22Rv1 (cell line): ENCODE results near the gene PTPN3.

Source experiments
- H3K27ac ChIP-seq: fragments of 450-650 bp; 2 replicates; pipeline ENCODE4 v1.5.1; 2017
- ZFX ChIP-seq: fragments of 450-650 bp; IDR thresholded peaks from 2 replicates; pipeline ENCODE4 v1.6.1; 2017; ENCODE audit warnings: antibody characterized with exemption, borderline replicate concordance
- TF ChIP-seq, protein P1 (sequence below): fragments of 450-650 bp; IDR thresholded peaks from 2 replicates; pipeline ENCODE4 v1.5.1; 2017; ENCODE audit warnings: mild to moderate bottlenecking

PTPN3 gene

DNA sequence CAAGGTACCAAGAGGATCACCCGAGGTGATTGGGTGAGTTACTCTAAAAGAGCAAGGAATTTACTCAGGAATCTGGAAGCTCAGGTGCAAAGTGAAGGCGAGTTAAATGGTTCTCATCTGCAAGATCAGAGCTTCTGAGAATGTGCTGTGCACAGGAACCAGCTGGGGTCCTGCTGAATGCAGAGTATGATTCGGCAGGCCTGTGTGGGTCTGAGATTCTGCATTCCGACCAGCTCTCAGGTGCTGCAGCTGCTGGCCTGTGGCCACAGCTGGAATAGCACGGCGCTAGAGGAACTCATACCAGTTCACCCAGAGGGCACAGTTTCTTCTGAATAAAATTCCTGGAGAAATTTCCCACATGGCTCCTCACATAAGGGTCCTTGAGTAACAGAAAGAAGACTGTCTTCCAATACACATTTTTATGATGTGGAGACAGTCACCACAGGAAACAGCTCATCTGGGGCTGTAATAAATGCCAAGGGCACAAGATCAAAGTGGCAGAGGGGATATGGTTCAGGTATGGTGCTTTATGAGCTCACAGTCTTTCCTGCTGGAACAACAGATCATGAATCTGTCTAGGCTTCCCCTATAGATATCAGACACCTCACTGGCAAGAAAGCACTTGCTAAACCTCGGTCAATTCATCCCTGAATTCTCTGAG, 83.9 kb downstream of the PTPN3 start:
- no peak overlapping the region for H3K27ac ChIP-seq
- no peak for TF ChIP-seq ZFX
- TF ChIP-seq, protein P1, sequence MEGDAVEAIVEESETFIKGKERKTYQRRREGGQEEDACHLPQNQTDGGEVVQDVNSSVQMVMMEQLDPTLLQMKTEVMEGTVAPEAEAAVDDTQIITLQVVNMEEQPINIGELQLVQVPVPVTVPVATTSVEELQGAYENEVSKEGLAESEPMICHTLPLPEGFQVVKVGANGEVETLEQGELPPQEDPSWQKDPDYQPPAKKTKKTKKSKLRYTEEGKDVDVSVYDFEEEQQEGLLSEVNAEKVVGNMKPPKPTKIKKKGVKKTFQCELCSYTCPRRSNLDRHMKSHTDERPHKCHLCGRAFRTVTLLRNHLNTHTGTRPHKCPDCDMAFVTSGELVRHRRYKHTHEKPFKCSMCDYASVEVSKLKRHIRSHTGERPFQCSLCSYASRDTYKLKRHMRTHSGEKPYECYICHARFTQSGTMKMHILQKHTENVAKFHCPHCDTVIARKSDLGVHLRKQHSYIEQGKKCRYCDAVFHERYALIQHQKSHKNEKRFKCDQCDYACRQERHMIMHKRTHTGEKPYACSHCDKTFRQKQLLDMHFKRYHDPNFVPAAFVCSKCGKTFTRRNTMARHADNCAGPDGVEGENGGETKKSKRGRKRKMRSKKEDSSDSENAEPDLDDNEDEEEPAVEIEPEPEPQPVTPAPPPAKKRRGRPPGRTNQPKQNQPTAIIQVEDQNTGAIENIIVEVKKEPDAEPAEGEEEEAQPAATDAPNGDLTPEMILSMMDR = no peak

DNA sequence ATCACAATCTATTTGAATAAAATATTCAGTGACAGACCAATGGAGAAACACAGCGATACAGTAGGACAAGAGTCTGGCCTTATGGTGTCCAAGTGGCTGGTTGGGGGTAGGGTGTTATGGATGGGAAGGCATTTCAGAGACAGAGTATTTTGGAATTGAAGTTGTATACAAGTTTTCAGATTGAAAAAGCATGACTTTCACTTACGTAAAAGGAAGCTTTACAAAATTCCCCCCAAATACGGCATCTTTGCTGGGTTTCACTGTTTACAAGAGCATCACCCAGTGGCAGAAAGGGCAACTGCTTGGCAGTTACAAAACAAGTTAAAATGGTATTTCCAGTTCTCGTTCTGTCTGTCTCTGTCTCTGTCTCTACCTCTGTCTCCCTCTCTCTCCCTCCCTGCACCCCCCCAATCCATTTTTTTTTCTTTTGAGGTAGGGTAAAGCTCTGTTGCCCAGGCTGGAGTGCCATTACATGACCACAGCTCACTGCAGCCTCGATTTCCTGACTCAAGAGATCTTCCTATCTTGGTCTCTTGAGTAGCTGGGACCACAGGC, 86.2 kb downstream of the PTPN3 start:
- H3K27ac ChIP-seq = no peak overlapping the region
- TF ChIP-seq ZFX = no peak
- TF ChIP-seq, protein P1 = peak; percentile 65

GRCh38 chr9:109411069-109411761, 86.9 kb downstream of the PTPN3 start:
- H3K27ac ChIP-seq = no peak overlapping the region
- TF ChIP-seq, protein P1 = no peak
- TF ChIP-seq ZFX = no peak

DNA sequence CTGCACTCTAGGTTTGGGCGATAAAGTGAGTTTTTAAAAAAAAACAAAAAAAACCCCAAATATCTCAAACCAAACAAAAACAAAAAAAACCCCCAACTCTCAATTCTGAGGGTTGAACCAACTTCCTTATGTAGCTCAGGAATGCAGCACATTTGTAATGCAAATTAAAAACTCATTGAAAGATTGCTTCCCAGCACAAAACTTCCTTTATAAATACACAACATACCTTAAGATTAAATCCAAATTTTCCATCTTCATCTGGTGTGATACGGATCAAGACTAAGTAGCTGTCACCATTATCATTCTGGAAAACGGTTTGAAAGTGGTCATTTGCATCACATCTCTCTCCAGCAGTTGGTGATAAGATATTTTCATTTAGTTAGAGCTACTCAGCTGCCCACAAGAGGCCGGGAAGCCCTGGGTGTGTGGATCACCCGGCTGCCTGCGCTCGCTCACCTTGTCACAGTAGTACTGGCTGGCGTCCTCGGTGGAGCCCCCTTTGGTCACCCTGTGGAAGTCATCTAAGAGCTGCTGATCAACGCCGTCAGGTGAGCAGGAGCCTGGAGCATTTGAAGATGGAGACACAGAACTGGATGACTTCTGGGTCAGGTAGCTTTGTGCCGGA, 88.2 kb downstream of the PTPN3 start:
- no peak for TF ChIP-seq ZFX
- TF ChIP-seq, protein P1 = peak; percentile 32
- H3K27ac ChIP-seq = no peak overlapping the region

DNA sequence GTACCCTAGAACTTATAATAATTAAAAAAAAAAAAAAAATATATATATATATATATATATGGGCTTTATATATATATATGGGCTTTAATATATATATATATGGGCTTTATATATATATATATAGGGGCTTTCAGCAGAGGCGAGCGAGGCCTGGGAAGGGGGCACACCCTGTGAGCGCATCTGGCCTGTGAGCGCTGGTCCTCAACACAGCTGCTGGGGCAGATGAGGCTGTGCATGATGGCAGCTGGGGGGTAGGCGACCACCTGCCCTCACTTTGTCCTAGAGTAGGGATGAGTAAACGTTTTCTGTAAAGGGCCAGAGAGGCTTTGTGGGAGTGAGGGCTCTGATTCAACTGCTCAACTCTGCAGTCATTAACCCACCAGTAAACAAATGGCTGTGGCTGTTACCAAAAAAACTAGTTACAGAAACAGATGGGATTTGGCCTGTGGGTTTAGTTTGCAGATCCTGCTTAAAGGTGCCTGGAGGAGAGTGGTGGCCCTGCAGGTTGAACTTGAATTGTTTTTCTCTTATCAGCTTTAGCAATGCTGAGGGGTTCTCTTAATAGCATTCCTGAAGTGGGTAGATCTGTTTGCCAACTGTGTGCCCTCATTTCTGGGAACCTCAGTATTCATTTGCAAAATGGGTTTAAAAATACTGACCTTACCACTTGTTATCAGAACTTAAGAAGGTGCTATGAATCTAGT, 89.2 kb downstream of the PTPN3 start:
- no peak overlapping the region for H3K27ac ChIP-seq
- TF ChIP-seq ZFX = no peak
- TF ChIP-seq, protein P1 = no peak

- no peak overlapping the region for H3K27ac ChIP-seq
- no peak for TF ChIP-seq ZFX
- TF ChIP-seq, protein P1 = no peak
Observed at GRCh38 chr9:109403766-109404320, 94.3 kb downstream of the PTPN3 start.
